HEK293 (cell line): Measurements from ENCODE around the gene PDE4D.

Source experiments
- CTCF ChIA-PET: fragments of 350-600 bp; formaldehyde crosslinking; extraction: SDS; loops from one replicate; lab custom pipeline; 2021; ENCODE audit warnings: antibody characterized with exemption; lab: Yijun Ruan, JAX
- POLR2A ChIA-PET: fragments of 300-600 bp; formaldehyde crosslinking; extraction: SDS; loops from one replicate; lab custom pipeline; 2020; ENCODE audit warnings: antibody characterized with exemption, inconsistent platforms; lab: Yijun Ruan, JAX
- H3K27ac ChIP-seq: fragments of 200-500 bp; sonication (Bioruptor generic); 2 replicates; pipeline ENCODE4 v1.5.1; 2014; ENCODE audit warnings: low read depth, low read length, control low read depth, inconsistent platforms; ENCODE audit errors: extremely low read depth
- H3K36me3 ChIP-seq, 2 experiments: fragments of 200-500 bp in 1 of 2; sonication (Bioruptor generic) in 1 of 2; 1 replicate in 1 of 2; 2 replicates in 1 of 2; pipeline ENCODE4 v1.5.1; 2014 to 2017; ENCODE audit warnings: inconsistent platforms in 2 of 2, low read length in 2 of 2; ENCODE audit not compliant: control insufficient read depth in 2 of 2, insufficient read depth in 1 of 2
- H3K4me1 ChIP-seq: fragments of 200-500 bp; sonication (Bioruptor generic); 2 replicates; pipeline ENCODE4 v1.5.1; 2014; ENCODE audit warnings: mild to moderate bottlenecking, low read length, inconsistent platforms; ENCODE audit not compliant: control insufficient read depth, insufficient read depth
- H3K4me3 ChIP-seq: 2 replicates; pipeline ENCODE4 v1.5.1; 2011; ENCODE audit warnings: low read depth, mild to moderate bottlenecking, control low read depth, low read length, moderate library complexity
- H3K9me3 ChIP-seq: fragments of 200-500 bp; sonication (Bioruptor generic); 2 replicates; pipeline ENCODE4 v1.5.1; 2014; ENCODE audit warnings: low read depth, low read length, inconsistent platforms; ENCODE audit not compliant: control insufficient read depth, insufficient read depth
- FEZF1 ChIP-seq: fragments of 450-650 bp; formaldehyde crosslinking; IDR thresholded peaks from 2 replicates; pipeline ENCODE4 v1.5.1; 2016; ENCODE audit warnings: missing biosample characterization, missing genetic modification characterization
- HOXC10 ChIP-seq: sonication (generic); formaldehyde crosslinking; IDR thresholded peaks from 2 replicates; pipeline ENCODE4 v1.8.1; 2023; ENCODE audit warnings: mild to moderate bottlenecking, missing genetic modification reagents
- KLF10 ChIP-seq: fragments of 450-650 bp; IDR thresholded peaks from 2 replicates; pipeline ENCODE4 v1.5.1; 2018; ENCODE audit warnings: missing biosample characterization, mild to moderate bottlenecking, missing genetic modification characterization
- ZBTB1 ChIP-seq: fragments of 450-650 bp; formaldehyde crosslinking; IDR thresholded peaks from 2 replicates; pipeline ENCODE4 v1.5.1; 2016; ENCODE audit warnings: missing biosample characterization, missing genetic modification characterization
- ZBTB6 ChIP-seq: fragments of 450-650 bp; formaldehyde crosslinking; IDR thresholded peaks from 2 replicates; pipeline ENCODE4 v1.5.1; 2017; ENCODE audit warnings: missing biosample characterization, missing genetic modification characterization
- ZNF223 ChIP-seq: fragments of 450-650 bp; formaldehyde crosslinking; IDR thresholded peaks from 2 replicates; pipeline ENCODE4 v1.5.1; 2016; ENCODE audit warnings: missing biosample characterization, missing genetic modification characterization
- ZNF23 ChIP-seq: fragments of 450-650 bp; formaldehyde crosslinking; IDR thresholded peaks from 2 replicates; pipeline ENCODE4 v1.5.1; 2016; ENCODE audit warnings: missing biosample characterization, missing genetic modification characterization, borderline replicate concordance
- ZNF24 ChIP-seq: fragments of 450-650 bp; formaldehyde crosslinking; IDR thresholded peaks from 2 replicates; pipeline ENCODE4 v1.5.1; 2016; ENCODE audit warnings: missing biosample characterization, missing genetic modification characterization
- ZNF341 ChIP-seq: fragments of 450-650 bp; formaldehyde crosslinking; IDR thresholded peaks from 2 replicates; pipeline ENCODE4; 2016; ENCODE audit warnings: low read depth, missing biosample characterization, missing genetic modification characterization
- ZNF366 ChIP-seq: fragments of 450-650 bp; formaldehyde crosslinking; conservative IDR thresholded peaks from 2 replicates; pipeline ENCODE4 v1.5.1; 2016; ENCODE audit warnings: missing biosample characterization, missing genetic modification characterization
- ZNF449 ChIP-seq: fragments of 450-650 bp; formaldehyde crosslinking; IDR thresholded peaks from 2 replicates; pipeline ENCODE4 v1.5.1; 2017; ENCODE audit warnings: missing biosample characterization, mild to moderate bottlenecking, missing genetic modification characterization, moderate library complexity
- ZNF501 ChIP-seq: fragments of 450-650 bp; formaldehyde crosslinking; IDR thresholded peaks from 2 replicates; pipeline ENCODE4 v1.5.1; 2016; ENCODE audit warnings: missing biosample characterization, missing genetic modification characterization
- ZNF624 ChIP-seq: fragments of 450-650 bp; formaldehyde crosslinking; IDR thresholded peaks from 2 replicates; pipeline ENCODE4 v1.5.1; 2017; ENCODE audit warnings: missing biosample characterization, missing genetic modification characterization
- ZNF654 ChIP-seq: fragments of 450-650 bp; formaldehyde crosslinking; IDR thresholded peaks from 2 replicates; pipeline ENCODE4 v1.5.1; 2016; ENCODE audit warnings: low read depth, missing biosample characterization, missing genetic modification characterization
- ZNF792 ChIP-seq: fragments of 450-650 bp; formaldehyde crosslinking; IDR thresholded peaks from 2 replicates; pipeline ENCODE4 v1.5.1; 2016; ENCODE audit warnings: missing biosample characterization, missing genetic modification characterization
- ZNF837 ChIP-seq: fragments of 450-650 bp; formaldehyde crosslinking; IDR thresholded peaks from 2 replicates; pipeline ENCODE4 v1.5.1; 2016; ENCODE audit warnings: missing biosample characterization, missing genetic modification characterization
- TF ChIP-seq, protein P1 (sequence below): fragments of 450-650 bp; formaldehyde crosslinking; IDR thresholded peaks from 2 replicates; pipeline ENCODE4 v1.5.1; 2017; ENCODE audit warnings: missing biosample characterization, missing genetic modification characterization
- TF ChIP-seq, protein P2 (sequence below): fragments of 450-650 bp; IDR thresholded peaks from 2 replicates; pipeline ENCODE4 v1.5.1; 2018; ENCODE audit warnings: missing biosample characterization, missing genetic modification characterization

The PDE4D gene

DNA sequence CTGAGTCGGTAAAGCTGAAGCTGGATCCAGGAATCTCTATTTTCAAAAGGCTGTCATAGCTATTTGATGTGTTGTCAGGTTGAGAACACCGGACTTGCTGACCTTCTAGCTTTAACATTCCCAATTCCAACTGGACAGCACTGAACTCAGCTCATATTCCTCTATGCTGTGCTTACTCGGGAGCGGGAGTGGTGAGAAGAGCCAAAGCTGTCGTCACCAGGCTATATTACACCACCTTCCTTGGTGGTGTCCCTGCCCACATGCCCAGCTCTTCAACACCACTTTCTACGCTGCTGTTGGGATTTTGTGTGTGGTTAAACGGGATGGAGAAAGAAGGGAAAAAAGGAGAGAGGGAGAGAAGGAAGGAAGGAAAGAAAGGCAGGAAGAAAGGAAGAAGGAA lies 657.1 kb downstream of the PDE4D start:
- H3K9me3 ChIP-seq: no peaks in the 10 kb centered on the region
- H3K4me3 ChIP-seq: no peak overlapping the region
- POLR2A ChIA-PET: no interaction called here
- CTCF ChIA-PET: interaction anchor here (0.7 to 0.8 kb wide), 2 partner anchors 13 to 62 kb away, joined by 3 read pairs; no protein-coding TSS in a partner anchor
- H3K27ac ChIP-seq: no peak overlapping the region
- no peaks in the 10 kb centered on the region for H3K36me3 ChIP-seq
- TF ChIP-seq ZNF223 (tag by site-specific recombination) (no peak), ZNF501 (tag by site-specific recombination) (no peak), ZNF624 (tag by site-specific recombination) (no peak), KLF10 (tag by site-specific recombination) (no peak), ZNF792 (tag by site-specific recombination) (no peak), ZNF341 (tag by site-specific recombination) (peak; percentile 47; the same call in 1 of the 2 replicates), ZNF654 (tag by site-specific recombination) (no peak), ZBTB6 (tag by site-specific recombination) (no peak), ZNF366 (tag by site-specific recombination) (peak; percentile 74), ZNF23 (tag by site-specific recombination) (no peak), ZNF837 (tag by site-specific recombination) (no peak)
- TF ChIP-seq, protein P1, sequence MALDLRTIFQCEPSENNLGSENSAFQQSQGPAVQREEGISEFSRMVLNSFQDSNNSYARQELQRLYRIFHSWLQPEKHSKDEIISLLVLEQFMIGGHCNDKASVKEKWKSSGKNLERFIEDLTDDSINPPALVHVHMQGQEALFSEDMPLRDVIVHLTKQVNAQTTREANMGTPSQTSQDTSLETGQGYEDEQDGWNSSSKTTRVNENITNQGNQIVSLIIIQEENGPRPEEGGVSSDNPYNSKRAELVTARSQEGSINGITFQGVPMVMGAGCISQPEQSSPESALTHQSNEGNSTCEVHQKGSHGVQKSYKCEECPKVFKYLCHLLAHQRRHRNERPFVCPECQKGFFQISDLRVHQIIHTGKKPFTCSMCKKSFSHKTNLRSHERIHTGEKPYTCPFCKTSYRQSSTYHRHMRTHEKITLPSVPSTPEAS (tag by site-specific recombination): no peak
- TF ChIP-seq, protein P2, sequence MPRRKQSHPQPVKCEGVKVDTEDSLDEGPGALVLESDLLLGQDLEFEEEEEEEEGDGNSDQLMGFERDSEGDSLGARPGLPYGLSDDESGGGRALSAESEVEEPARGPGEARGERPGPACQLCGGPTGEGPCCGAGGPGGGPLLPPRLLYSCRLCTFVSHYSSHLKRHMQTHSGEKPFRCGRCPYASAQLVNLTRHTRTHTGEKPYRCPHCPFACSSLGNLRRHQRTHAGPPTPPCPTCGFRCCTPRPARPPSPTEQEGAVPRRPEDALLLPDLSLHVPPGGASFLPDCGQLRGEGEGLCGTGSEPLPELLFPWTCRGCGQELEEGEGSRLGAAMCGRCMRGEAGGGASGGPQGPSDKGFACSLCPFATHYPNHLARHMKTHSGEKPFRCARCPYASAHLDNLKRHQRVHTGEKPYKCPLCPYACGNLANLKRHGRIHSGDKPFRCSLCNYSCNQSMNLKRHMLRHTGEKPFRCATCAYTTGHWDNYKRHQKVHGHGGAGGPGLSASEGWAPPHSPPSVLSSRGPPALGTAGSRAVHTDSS (tag by site-specific recombination): no peak
- H3K4me1 ChIP-seq: peaks cover 14% of the 10 kb centered on the region

DNA sequence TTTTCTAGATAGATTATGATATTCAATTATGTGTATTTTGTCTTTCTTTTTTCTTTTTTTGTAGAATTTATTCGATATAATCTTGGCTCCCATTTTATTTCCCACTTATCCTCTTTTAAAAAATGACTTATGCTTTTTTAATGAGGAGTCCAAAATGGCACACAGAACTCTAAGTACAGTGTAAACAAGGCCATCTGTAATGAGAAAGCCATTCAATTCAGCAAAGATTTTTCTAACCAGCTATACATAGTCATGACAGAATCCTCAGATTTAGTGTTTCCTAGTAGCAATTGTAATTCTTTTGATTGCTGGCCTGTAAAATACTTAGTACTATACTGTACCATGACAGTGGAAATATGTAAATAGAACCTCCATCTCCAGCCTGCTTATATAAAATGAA lies 659.3 kb downstream of the PDE4D start:
- Histone ChIP-seq H3K4me3 (no peak overlapping the region), H3K36me3 (no peaks in the 10 kb centered on the region), H3K4me1 (peaks cover 2% of the 10 kb centered on the region; the same call in 1 of the 2 replicates), H3K27ac (no peak overlapping the region), H3K9me3 (no peaks in the 10 kb centered on the region)
- ChIA-PET CTCF (interaction anchor here (0.8 to 2.0 kb wide), 3 partner anchors 11 to 133 kb away, joined by 3 to 10 read pairs (median 4); no protein-coding TSS in a partner anchor), POLR2A (no interaction called here)
- TF ChIP-seq FEZF1 (tag by site-specific recombination) (0 out of 2 replicates have a peak, but pooled peaks have one; percentile 28), ZNF24 (tag by site-specific recombination) (no peak)

GRCh38 chr5:59231221-59231931 lies 662.1 kb downstream of the PDE4D start:
- H3K4me1 ChIP-seq: no peaks in the 10 kb centered on the region
- H3K27ac ChIP-seq: no peak overlapping the region
- H3K4me3 ChIP-seq: no peak overlapping the region
- POLR2A ChIA-PET: no interaction called here
- TF ChIP-seq HOXC10 (CRISPR knock-in tag) (no peak), FEZF1 (tag by site-specific recombination) (peak; percentile 55; the same call in 1 of the 2 replicates), ZBTB1 (tag by site-specific recombination) (no peak), ZNF449 (tag by site-specific recombination) (no peak)
- no peaks in the 10 kb centered on the region for H3K9me3 ChIP-seq
- no peaks in the 10 kb centered on the region for H3K36me3 ChIP-seq
- CTCF ChIA-PET: interaction anchor here (0.6 kb wide), 1 partner anchor 105 kb away, joined by 3 read pairs; no protein-coding TSS in a partner anchor
